Activated naive CD8-positive, alpha-beta T cell (primary cell): ENCODE results near the gene EXOSC9.

ENCODE experiments used
- H3K27ac Mint-ChIP-seq: one replicate; pipeline ENCODE4 v1.8.0; 2021; ENCODE audit warnings: mixed read lengths
- H3K27me3 Mint-ChIP-seq: one replicate; pipeline ENCODE4 v1.8.0; 2021; ENCODE audit warnings: mixed read lengths
- H3K36me3 Mint-ChIP-seq: one replicate; pipeline ENCODE4 v1.8.0; 2021; ENCODE audit warnings: mixed read lengths
- H3K4me1 Mint-ChIP-seq: one replicate; pipeline ENCODE4 v1.8.0; 2021; ENCODE audit warnings: low read depth, mixed read lengths
- H3K4me3 Mint-ChIP-seq: one replicate; pipeline ENCODE4 v1.8.0; 2021; ENCODE audit warnings: mild to moderate bottlenecking, mixed read lengths
- H3K9me3 Mint-ChIP-seq: one replicate; pipeline ENCODE4 v1.8.0; 2021; ENCODE audit warnings: low read depth, mixed read lengths

Gene EXOSC9

GRCh38 chr4:121799867-121800501 is 1.1 kb upstream of the EXOSC9 start:
- peak overlapping the region; percentile 97 for H3K27ac Mint-ChIP-seq
- peaks cover 1% of the 10 kb centered on the region for H3K27me3 Mint-ChIP-seq
- H3K9me3 Mint-ChIP-seq, result no peaks in the 10 kb centered on the region
- H3K36me3 Mint-ChIP-seq, result peaks cover 9% of the 10 kb centered on the region
- H3K4me1 Mint-ChIP-seq, result peaks cover 47% of the 10 kb centered on the region
- peak overlapping the region; percentile 93 for H3K4me3 Mint-ChIP-seq

GRCh38 chr4:121800638-121800960 is 524 bp upstream of the EXOSC9 start:
- Mint-ChIP-seq H3K4me3 (peak overlapping the region; percentile 93), H3K27ac (peak overlapping the region; percentile 97), H3K9me3 (no peaks in the 10 kb centered on the region), H3K27me3 (peaks cover 1% of the 10 kb centered on the region), H3K4me1 (peaks cover 47% of the 10 kb centered on the region), H3K36me3 (peaks cover 11% of the 10 kb centered on the region)

GRCh38 chr4:121801715-121802075 is 572 bp downstream of the EXOSC9 start:
- H3K27ac Mint-ChIP-seq, result peak overlapping the region; percentile 97
- peaks cover 14% of the 10 kb centered on the region for H3K36me3 Mint-ChIP-seq
- no peaks in the 10 kb centered on the region for H3K9me3 Mint-ChIP-seq
- peaks cover 47% of the 10 kb centered on the region for H3K4me1 Mint-ChIP-seq
- H3K27me3 Mint-ChIP-seq, result no peaks in the 10 kb centered on the region
- peak overlapping the region; percentile 93 for H3K4me3 Mint-ChIP-seq

- no peak overlapping the region for H3K27ac Mint-ChIP-seq
Measured at GRCh38 chr4:121806411-121806810, 5.3 kb downstream of the EXOSC9 start.

DNA sequence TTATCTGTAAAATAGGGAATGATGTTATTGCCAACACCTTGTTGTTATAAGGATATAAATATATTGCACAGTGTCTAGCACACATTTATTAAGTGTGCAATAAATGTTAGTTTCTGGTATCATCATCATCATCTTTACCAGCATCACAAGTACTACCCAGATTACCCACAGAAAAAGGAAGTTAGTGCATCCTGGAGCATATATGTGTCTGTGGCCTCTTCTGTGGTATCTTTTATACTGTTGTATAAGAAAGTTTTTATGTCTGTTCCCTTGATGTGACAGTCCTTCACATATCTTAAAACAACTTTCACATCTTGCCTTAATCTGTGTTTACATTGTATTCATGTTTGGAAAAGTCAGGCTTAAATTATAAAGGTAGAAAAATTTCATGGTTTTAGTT is 10.0 kb downstream of the EXOSC9 start:
- Mint-ChIP-seq H3K4me3 (no peak overlapping the region), H3K27me3 (no peaks in the 10 kb centered on the region), H3K27ac (no peak overlapping the region), H3K9me3 (no peaks in the 10 kb centered on the region), H3K36me3 (peaks cover 7% of the 10 kb centered on the region), H3K4me1 (peaks cover 10% of the 10 kb centered on the region)

More at GRCh38 chr4:121806411-121806810, 5.3 kb downstream of the EXOSC9 start:
- Mint-ChIP-seq H3K4me1 (peaks cover 31% of the 10 kb centered on the region), H3K27me3 (no peaks in the 10 kb centered on the region), H3K9me3 (no peaks in the 10 kb centered on the region), H3K36me3 (peaks cover 14% of the 10 kb centered on the region), H3K4me3 (no peak overlapping the region)

DNA sequence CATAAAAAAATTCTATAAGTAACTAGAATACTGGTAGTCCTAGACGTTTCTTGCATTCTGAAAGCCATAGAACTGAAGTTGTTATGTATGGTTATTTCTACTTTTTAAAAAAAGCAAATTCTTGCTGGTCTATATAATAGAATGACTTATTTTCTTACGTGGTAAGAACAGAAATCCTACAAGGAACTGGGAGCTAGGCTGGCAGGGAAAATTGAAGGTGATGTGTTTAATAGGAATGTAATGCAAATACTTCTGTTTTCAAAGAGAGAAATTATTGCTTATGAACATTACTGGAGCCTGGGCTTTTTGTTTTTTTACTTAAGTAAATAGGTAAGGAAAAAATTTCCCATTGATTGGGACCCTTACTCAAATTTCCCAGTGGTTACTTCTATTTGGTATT is 13.6 kb downstream of the EXOSC9 start:
- peaks cover 6% of the 10 kb centered on the region for H3K4me1 Mint-ChIP-seq
- H3K36me3 Mint-ChIP-seq, result peaks cover 2% of the 10 kb centered on the region
- H3K27me3 Mint-ChIP-seq, result no peaks in the 10 kb centered on the region
- H3K27ac Mint-ChIP-seq, result no peak overlapping the region
- H3K4me3 Mint-ChIP-seq, result no peak overlapping the region
- H3K9me3 Mint-ChIP-seq, result no peaks in the 10 kb centered on the region

- H3K4me3 Mint-ChIP-seq, result no peak overlapping the region
- no peaks in the 10 kb centered on the region for H3K27me3 Mint-ChIP-seq
- H3K27ac Mint-ChIP-seq, result no peak overlapping the region
- H3K9me3 Mint-ChIP-seq, result no peaks in the 10 kb centered on the region
- H3K4me1 Mint-ChIP-seq, result no peaks in the 10 kb centered on the region
- peaks cover 2% of the 10 kb centered on the region for H3K36me3 Mint-ChIP-seq
Measured at GRCh38 chr4:121817006-121817405, 15.9 kb downstream of the EXOSC9 start.

DNA sequence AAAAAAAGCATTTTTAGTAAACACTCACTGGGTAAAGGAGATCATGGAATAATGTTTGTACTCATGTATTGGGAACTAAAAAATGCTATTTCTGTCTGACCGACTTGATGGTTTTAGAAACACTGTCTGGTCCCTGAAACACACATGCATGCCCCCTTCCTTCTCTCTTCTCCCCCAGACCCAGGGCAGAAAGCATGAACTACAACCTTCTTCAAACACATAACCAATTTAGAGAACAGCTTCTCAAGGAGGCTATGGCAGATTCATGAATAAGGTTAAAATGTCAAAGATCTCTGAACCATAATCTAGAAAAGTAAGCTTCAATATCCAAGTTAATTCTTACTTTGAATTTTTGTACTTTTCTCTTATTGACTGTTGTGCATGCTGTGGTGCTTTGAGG is 16.6 kb downstream of the EXOSC9 start:
- H3K36me3 Mint-ChIP-seq, result peaks cover 2% of the 10 kb centered on the region
- no peak overlapping the region for H3K4me3 Mint-ChIP-seq
- peaks cover 3% of the 10 kb centered on the region for H3K4me1 Mint-ChIP-seq
- no peaks in the 10 kb centered on the region for H3K27me3 Mint-ChIP-seq
- H3K27ac Mint-ChIP-seq, result no peak overlapping the region
- no peaks in the 10 kb centered on the region for H3K9me3 Mint-ChIP-seq

GRCh38 chr4:121818215-121818614 is 17.1 kb downstream of the EXOSC9 start:
- Mint-ChIP-seq H3K36me3 (peaks cover 2% of the 10 kb centered on the region), H3K9me3 (no peaks in the 10 kb centered on the region), H3K4me3 (no peak overlapping the region), H3K4me1 (peaks cover 7% of the 10 kb centered on the region), H3K27me3 (no peaks in the 10 kb centered on the region), H3K27ac (peak overlapping the region; percentile 37)

- H3K4me3 Mint-ChIP-seq, result no peak overlapping the region
- no peak overlapping the region for H3K27ac Mint-ChIP-seq
Measured at GRCh38 chr4:121819216-121819965, 18.3 kb downstream of the EXOSC9 start.

GRCh38 chr4:121822047-121822446 is 20.9 kb downstream of the EXOSC9 start:
- Mint-ChIP-seq H3K27ac (no peak overlapping the region), H3K4me1 (peaks cover 13% of the 10 kb centered on the region)

More at GRCh38 chr4:121819216-121819965, 18.3 kb downstream of the EXOSC9 start:
- Mint-ChIP-seq H3K36me3 (peaks cover 2% of the 10 kb centered on the region), H3K27me3 (no peaks in the 10 kb centered on the region), H3K9me3 (no peaks in the 10 kb centered on the region), H3K4me1 (peaks cover 13% of the 10 kb centered on the region)

GRCh38 chr4:121822796-121823504 is 21.8 kb downstream of the EXOSC9 start:
- Mint-ChIP-seq H3K36me3 (no peaks in the 10 kb centered on the region), H3K4me1 (peaks cover 13% of the 10 kb centered on the region), H3K9me3 (no peaks in the 10 kb centered on the region), H3K4me3 (peak overlapping the region; percentile 93), H3K27ac (peak overlapping the region; percentile 75), H3K27me3 (no peaks in the 10 kb centered on the region)

More at GRCh38 chr4:121822047-121822446, 20.9 kb downstream of the EXOSC9 start:
- H3K4me3 Mint-ChIP-seq, result peak overlapping the region; percentile 93
- no peaks in the 10 kb centered on the region for H3K36me3 Mint-ChIP-seq
- no peaks in the 10 kb centered on the region for H3K27me3 Mint-ChIP-seq
- no peaks in the 10 kb centered on the region for H3K9me3 Mint-ChIP-seq

GRCh38 chr4:121823505-121824170 is 22.5 kb downstream of the EXOSC9 start, which contains the start of gene CCNA2:
CCNA2 (minus strand) TSS chr4:121823883; CDS start chr4:121823628, 255 bp downstream.
- no peaks in the 10 kb centered on the region for H3K27me3 Mint-ChIP-seq
- H3K9me3 Mint-ChIP-seq, result no peaks in the 10 kb centered on the region
- H3K4me3 Mint-ChIP-seq, result peak within 1 kb of the TSS; percentile 93
- peak within 1 kb of the TSS; percentile 87 for H3K27ac Mint-ChIP-seq
- H3K36me3 Mint-ChIP-seq, result no peaks in the 10 kb centered on the region
- peaks cover 13% of the 10 kb centered on the region for H3K4me1 Mint-ChIP-seq

- H3K27me3 Mint-ChIP-seq, result no peaks in the 10 kb centered on the region
- peak overlapping the region; percentile 87 for H3K27ac Mint-ChIP-seq
- peaks cover 13% of the 10 kb centered on the region for H3K4me1 Mint-ChIP-seq
- no peaks in the 10 kb centered on the region for H3K36me3 Mint-ChIP-seq
- H3K9me3 Mint-ChIP-seq, result no peaks in the 10 kb centered on the region
- peak overlapping the region; percentile 93 for H3K4me3 Mint-ChIP-seq
Measured at GRCh38 chr4:121824171-121824527, 23.0 kb downstream of the EXOSC9 start.

DNA sequence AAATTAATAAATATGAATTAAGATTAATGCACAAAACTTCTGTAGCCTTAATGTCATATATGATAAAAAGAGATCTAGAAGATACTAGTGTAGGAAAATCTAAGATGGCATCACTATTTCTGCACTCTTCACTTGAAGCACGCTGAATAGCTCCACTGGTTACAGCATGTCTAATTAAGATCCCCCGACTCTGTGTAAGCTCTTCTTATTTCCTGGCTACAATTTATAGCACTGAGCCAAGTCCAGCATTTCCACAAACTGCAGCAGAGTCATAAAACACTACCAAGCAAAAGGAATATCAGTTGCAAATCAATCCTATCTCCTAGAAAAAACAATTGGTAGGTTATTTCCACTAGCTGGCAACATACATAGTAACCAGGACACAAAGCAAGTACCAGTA is 23.8 kb downstream of the EXOSC9 start:
- H3K4me1 Mint-ChIP-seq, result peaks cover 13% of the 10 kb centered on the region
- peak overlapping the region; percentile 35 for H3K4me3 Mint-ChIP-seq
- H3K9me3 Mint-ChIP-seq, result no peaks in the 10 kb centered on the region
- H3K36me3 Mint-ChIP-seq, result no peaks in the 10 kb centered on the region
- no peaks in the 10 kb centered on the region for H3K27me3 Mint-ChIP-seq
- no peak overlapping the region for H3K27ac Mint-ChIP-seq
